GM21723 (cell line): ENCODE results near the gene METTL25.

ENCODE experiments used
- ATAC-seq: cut with Tn5 transposase; IDR thresholded peaks from one replicate; pipeline ENCODE4 v1.9.1; 2021; ENCODE audit warnings: mild to moderate bottlenecking, moderate library complexity; ENCODE audit not compliant: unreplicated experiment

The METTL25 gene

DNA sequence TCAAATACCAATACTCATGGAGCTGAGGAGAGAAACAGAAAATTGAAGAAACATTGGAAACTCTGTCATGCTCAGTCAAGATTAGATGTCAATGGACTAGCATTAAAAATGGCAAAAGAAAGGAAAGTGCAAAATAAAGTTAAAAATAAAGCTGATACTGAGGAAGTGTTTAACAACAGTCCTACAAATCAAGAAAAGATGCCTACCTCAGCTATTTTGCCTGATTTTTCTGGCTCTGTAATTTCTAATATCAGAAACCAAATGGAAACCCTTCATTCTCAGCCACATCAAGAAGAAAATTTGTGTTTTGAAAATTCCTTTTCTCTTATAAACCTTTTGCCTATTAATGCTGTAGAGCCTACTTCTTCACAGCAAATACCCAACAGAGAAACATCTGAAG is 40.5 kb downstream of the METTL25 start:
- no peak for ATAC-seq

DNA sequence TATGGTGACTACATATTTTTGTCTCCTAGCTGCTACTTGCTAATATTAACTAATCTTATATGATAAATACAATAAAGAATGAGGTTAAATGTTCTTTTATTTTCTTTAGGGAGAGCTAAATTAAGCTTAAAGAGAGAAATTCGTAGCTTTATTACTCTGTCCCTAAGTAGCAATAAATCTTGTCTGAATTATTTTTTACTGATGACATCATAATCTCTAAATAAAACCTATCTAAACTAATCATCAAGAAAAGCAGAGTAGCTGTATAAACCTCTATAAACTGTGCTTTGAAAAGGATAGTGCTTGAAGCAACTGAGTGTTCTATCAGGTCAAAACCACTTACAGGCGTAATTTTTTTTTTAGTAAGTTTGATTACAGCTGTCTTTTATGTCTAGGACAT is 42.5 kb downstream of the METTL25 start:
- no peak for ATAC-seq

GRCh38 chr12:82406651-82407050 is 48.3 kb downstream of the METTL25 start:
- ATAC-seq = no peak

DNA sequence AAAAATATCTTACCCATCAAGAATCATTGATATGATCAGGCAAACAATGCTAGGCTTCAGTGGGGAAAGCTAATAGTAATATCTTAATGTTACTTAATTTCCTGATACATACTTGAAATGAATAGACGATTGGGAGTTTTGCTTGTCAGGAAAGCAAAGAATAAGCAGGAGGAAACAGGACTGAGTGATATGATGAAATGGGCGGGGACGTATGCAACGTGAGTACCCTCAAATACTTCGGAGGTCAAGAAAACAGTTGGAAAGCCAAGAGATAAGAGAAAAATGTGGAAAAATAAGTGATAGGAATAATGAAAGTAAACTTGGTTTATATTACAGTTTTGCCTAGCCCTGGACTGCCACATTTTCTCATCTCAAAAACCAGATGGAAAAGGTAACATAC is 49.2 kb downstream of the METTL25 start:
- ATAC-seq = no peak

DNA sequence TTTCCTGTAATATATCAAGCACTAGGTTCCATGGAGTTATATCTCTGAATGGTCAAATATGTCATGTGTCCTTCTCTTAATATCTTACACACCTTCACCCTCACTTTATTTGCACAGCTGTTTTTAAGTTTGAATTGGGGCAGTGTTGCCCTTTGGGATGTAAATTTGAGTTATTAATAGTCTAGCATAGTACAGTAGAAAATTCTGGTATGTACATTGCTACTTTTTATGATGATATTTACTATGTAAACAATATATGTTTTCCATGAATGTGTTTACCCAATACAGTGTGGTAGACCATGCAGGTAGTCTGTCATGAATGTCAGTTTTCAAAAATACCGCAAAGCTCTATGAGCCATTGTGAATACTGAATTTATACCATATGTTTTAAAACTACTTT is 50.5 kb downstream of the METTL25 start:
- ATAC-seq = no peak

DNA sequence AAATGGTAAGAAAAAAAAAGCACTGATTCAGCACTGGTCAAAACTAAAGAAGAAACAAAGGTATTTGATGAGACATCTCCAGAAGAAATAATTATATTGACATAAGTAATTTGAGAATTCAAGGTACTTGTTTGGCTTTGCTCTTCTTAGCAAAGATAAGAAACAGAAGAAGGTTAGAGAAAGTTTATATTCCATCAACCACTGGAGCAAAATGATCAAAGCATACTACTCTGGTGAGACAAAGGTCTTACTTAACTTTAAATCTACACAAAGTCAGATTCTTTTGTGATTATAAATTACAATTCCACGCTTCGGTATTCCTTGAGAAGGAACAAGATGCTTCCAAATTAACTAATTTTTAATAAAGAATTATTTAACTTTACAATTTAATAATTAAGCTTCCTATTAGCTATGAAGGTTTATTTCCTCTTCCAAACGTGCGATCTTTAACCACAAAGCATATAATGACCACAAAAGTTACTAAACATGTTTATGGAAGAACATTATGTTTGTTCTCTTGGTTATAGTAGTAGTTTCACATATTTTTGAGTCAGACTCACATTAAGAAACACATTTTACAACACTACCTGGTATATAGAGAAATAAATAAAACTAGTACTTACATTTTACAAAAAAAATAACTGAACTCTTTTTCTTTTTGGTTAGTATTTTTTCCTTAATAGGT is 53.4 kb downstream of the METTL25 start:
- no peak for ATAC-seq

- ATAC-seq = no peak
These were observed 53.9 kb downstream of the METTL25 start for GRCh38 chr12:82412246-82412645.

DNA sequence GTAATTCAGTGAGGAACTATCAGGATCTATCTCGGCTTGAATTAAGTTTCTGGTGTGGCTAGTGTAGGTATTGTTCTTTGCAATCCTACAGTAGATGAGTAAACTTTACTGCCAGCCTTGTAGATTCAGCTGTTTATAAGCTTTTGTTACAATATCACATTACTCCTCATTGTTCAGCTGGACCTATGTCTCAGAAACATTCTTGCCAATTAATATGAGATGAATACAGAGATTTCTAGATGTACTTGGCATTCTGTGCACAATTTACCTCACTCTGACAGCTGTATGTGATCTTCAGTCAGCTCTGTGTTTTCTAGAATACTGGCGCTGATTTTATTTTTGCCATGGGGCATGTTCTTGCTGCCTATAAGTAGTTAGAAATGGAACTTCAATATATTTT is 55.7 kb downstream of the METTL25 start:
- no peak for ATAC-seq

GRCh38 chr12:82414926-82415325 is 56.6 kb downstream of the METTL25 start:
- ATAC-seq = no peak

GRCh38 chr12:82415402-82415801 is 57.1 kb downstream of the METTL25 start:
- no peak for ATAC-seq

DNA sequence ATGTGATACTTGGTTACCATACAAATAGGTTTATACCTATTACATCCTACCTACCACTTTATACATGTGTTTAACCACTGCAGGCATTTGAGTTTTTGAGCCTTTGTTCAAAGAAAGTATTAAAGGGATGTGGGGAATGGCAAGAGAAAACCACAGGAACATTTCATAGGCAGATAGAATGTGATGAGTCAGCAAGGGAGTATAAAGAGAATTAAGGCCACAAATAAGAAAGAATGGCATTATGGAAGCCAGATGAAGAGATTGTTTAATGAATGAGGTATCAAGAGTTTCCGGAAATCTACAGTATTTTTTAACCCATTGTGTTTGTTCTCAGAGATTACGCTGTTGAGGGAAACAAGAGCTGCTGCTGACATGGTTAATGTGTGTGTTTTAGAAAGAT is 66.9 kb downstream of the METTL25 start:
- no peak for ATAC-seq

DNA sequence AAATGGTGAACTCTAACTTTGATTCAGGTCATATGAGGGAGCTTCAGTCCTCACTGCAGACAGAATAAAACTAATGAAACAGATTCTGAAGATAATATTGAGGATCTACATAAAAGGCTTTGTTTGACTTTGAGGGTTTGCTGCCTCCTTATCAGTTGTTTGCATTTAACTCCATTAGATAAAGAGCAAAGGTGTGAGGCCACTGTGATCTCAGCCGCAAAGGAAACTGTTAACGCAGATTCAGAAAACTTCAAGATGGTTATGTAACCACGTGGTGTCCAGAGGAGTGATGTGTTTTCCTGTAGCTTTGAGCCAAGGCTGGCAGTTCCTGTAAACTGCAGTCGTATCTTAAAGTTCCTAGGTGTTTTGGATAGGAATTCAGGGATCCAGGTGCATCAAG is 67.8 kb downstream of the METTL25 start:
- no peak for ATAC-seq

DNA sequence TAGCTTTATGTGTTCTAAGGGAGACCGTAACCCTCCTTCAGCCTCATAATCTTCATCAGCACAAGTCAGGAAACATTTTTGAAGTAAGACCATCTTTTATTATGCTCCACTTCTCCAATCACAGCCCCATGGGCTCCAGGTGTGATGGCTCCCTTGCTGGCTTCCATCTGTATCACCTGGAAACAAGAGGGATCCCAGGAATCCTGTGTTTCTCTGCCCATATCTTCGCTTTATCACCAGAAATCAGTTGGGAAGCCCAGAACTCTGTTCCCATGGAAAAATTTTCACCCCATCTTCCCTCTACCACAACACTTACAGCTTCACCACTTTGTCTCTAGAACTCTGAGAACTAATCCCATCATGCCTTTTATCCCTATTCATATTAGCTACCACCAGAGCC is 68.3 kb downstream of the METTL25 start:
- no peak for ATAC-seq

GRCh38 chr12:82430541-82431145 is 72.3 kb downstream of the METTL25 start:
- ATAC-seq = no peak

DNA sequence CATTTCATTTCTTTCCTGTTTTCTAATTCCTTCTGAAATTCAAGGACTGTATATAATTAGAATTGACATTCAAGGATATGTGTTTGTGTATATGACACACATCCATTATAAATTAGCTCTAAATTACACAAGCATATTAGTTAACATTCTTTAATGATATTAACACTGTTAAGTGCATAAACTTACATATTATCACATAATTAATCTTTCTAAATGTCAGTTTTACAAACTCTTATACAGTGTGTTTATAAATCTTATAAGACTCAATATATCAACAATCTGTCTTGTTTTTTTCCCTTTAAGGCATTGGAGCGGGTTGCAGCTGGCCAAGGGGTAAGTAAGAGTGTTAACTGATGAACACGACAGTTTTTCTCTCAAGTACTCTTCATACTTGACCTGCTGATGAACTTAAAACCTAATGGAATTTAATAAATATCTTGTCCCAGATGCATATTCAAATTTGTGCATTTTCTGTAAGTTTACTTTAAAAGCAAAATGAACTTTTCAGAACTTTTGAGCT is 76.1 kb downstream of the METTL25 start:
- no peak for ATAC-seq

- ATAC-seq = no peak
These were observed 78.0 kb downstream of the METTL25 start for GRCh38 chr12:82436354-82436753.

DNA sequence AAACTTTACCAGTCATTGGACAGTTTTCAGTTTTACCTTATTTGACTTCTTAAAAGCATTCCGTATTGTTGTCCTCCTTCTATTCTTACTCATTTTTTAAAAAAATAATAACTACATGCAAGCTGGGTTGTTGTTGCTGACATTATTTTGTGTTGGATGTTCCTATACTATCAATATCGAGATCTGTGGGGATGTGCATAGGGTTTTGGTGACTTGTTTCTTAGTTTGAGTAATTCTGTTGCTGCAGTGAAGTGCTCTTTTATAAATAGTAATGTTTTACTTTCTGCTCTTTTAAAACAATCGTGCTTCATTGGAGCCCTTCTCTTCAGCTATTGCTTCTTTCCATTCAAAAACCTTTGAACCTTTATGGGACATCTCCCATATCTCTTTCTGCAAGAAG is 79.4 kb downstream of the METTL25 start:
- ATAC-seq = peak; percentile 57

DNA sequence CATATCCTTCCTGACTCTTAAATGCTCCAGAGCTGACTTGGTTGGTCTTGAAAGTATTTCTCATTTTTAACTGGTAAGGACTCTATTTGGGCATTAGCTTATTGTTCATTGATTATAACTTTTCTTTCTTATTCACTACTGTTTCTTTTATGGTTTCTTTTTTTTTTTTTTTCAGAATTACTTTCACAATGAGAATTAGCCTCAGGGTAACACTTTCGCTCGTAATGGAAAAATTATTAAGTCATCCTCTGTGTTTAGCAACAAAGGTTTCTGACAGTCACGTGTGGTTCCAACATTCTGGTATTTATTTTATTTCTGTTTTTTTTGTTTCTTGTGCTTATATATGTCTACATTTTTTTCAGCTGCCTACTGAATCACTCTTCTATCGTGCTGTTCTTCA is 80.0 kb downstream of the METTL25 start:
- peak; percentile 59 for ATAC-seq

GRCh38 chr12:82440885-82441284 is 82.6 kb downstream of the METTL25 start:
- no peak for ATAC-seq

DNA sequence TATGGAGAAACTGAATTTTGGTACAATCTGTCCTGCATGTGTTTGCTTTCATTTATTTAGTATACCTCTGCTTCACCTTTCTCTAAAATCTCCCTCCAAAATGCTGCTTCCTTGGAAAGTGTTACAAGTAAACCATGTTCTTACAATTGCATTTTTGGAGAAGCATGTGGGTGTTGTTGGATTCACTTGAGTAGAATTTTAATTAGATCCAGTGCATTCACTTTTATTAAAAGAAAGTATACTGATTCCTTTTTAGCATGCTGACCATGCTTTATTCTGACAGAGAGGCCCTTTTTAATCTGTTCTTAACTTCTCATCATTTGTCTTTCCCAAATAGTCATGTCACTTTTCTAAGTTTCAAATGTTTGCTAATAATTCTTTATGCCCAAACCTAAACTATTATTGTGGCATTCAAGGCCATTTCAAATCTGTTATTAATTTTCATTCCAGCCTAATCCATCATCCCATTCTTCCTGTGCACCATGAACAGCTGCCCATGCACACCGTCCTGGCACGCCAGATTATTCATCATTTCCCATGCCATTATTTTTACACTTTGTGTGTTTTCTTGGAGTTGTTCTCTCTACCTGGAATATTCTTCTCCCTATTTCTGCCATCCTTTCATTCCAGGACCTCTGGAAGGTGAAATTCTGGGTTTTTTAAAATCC is 90.7 kb downstream of the METTL25 start:
- no peak for ATAC-seq

DNA sequence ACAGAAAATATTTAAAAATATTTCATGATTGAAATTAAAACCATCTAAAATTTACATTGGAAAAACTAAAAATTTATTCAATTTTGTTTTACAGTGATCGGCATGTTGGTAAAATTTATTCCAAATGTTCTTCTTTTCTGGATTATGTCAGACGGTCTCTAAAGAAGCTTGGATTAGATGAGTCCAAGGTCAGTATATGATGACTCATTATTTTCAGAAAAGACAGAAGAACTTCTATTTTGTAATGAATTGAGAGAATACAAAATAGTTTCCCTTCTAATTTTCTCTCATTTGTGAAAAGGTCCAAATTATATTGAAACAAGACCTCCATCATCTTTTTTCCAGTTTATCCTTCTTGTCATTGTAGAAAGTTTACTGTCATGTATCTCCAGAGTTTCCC is 98.3 kb downstream of the METTL25 start:
- ATAC-seq = no peak

DNA sequence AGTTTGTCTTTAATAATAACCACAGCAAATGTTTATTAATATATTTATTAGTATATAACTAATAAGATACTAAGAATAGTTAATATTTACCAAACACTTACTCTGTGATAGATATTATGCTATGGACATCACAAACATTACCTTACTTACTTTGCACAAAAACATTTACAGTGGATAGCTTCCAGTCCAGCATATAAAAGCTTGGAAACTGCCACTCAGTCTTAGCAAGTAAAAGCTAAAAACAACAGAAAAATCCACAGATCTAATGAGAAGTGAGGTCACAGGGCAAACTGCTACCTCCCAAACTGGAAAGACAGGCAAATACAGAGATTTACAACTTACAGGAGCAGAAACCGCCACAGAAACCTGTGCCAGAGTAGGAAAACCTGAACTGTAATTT is 99.8 kb downstream of the METTL25 start:
- no peak for ATAC-seq
